Fibroblast of lung (primary cell): ENCODE data around the gene CKS2. TPM values are rescaled to one million over a fixed set of nuclear protein-coding genes. Genes with fewer than 3 reads are reported as not detected.
A peak's percentile ranks its signal among the peaks of the same experiment; 100 is the strongest.
"Not testable (repeated sequence)": the region's sequence is repeated elsewhere in the genome, so short reads cannot be mapped to it uniquely, and the experiment has no call there.

Experiments used
- DNase-seq, 2 donors: peaks; one replicate each; pipeline versions ENCODE4 v3.0.0 to v3.0.0-alpha.2; 2010; ENCODE audit warnings: low read depth in 2 of 2
- H2AFZ ChIP-seq: 2 replicates; pipeline ENCODE4 v1.5.1; 2012; ENCODE audit warnings: low read length, control low read depth, inconsistent platforms
- H3K27ac ChIP-seq: 2 replicates; pipeline ENCODE4 v1.5.1; 2011; ENCODE audit warnings: low read length, control low read depth; ENCODE audit not compliant: insufficient read depth
- H3K27me3 ChIP-seq: 2 replicates; pipeline ENCODE4 v1.5.1; 2011; ENCODE audit warnings: mild to moderate bottlenecking, low read length; ENCODE audit not compliant: control insufficient read depth, insufficient read depth
- H3K36me3 ChIP-seq: 2 replicates; pipeline ENCODE4 v1.5.1; 2011; ENCODE audit warnings: low read length; ENCODE audit not compliant: control insufficient read depth, insufficient read depth
- H3K4me1 ChIP-seq: 2 replicates; pipeline ENCODE4 v1.5.1; 2011; ENCODE audit warnings: low read length; ENCODE audit not compliant: control insufficient read depth, insufficient read depth; ENCODE audit errors: extremely low read depth
- H3K4me2 ChIP-seq: 2 replicates; pipeline ENCODE4 v1.5.1; 2011; ENCODE audit warnings: low read length, control low read depth; ENCODE audit not compliant: insufficient read depth; ENCODE audit errors: extremely low read depth
- H3K4me3 ChIP-seq, 4 experiments: fragments of 200-600 bp in 1 of 4; sonication (generic) in 1 of 4; replicated peaks in 1 of 4; 2 replicates each; pipeline ENCODE4 v1.5.1; 2011 to 2016; ENCODE audit warnings: low read length in 4 of 4, low read depth in 3 of 4, mild to moderate bottlenecking in 3 of 4, control low read depth in 2 of 4, inconsistent platforms in 1 of 4, mixed read lengths in 1 of 4; ENCODE audit not compliant: insufficient read depth in 1 of 4; ENCODE audit errors: control extremely low read depth in 1 of 4
- H3K79me2 ChIP-seq: 2 replicates; pipeline ENCODE4 v1.5.1; 2012; ENCODE audit warnings: mild to moderate bottlenecking, low read length, inconsistent platforms; ENCODE audit not compliant: control insufficient read depth, insufficient read depth
- H3K9ac ChIP-seq: 2 replicates; pipeline ENCODE4 v1.5.1; 2011; ENCODE audit warnings: mild to moderate bottlenecking, low read length, control low read depth; ENCODE audit not compliant: insufficient read depth
- H3K9me3 ChIP-seq: 2 replicates; pipeline ENCODE4 v1.5.1; 2012; ENCODE audit warnings: low read depth, low read length; ENCODE audit not compliant: control insufficient read depth, insufficient read depth
- H4K20me1 ChIP-seq: 2 replicates; pipeline ENCODE4 v1.5.1; 2011; ENCODE audit warnings: low read length; ENCODE audit not compliant: control insufficient read depth, insufficient read depth; ENCODE audit errors: extremely low read depth
- CTCF ChIP-seq, 2 donors: IDR thresholded peaks in 1 of 2; conservative IDR thresholded peaks in 1 of 2; 1 replicate in 1 of 2; 2 replicates in 1 of 2; pipeline ENCODE4 v1.5.1; 2011 to 2012; ENCODE audit warnings: low read length in 2 of 2, control low read depth in 1 of 2, inconsistent platforms in 1 of 2, low read depth in 1 of 2, mild to moderate bottlenecking in 1 of 2
- EZH2 ChIP-seq: IDR thresholded peaks from 2 replicates; pipeline ENCODE4 v1.5.1; 2012; ENCODE audit warnings: low read length, control low read depth, mild to moderate bottlenecking; ENCODE audit errors: missing control alignments
- polyA plus RNA-seq, 2 donors: library from polyadenylated mRNA; depleted of rRNA in 1 of 2; stranded (reverse) in 1 of 2; unstranded in 1 of 2; fragments of >200 nt; gene quantifications; 2 replicates each; pipeline ENCODE4 v1.2.1, GENCODE V29; 2011 to 2012; ENCODE audit warnings: missing spikeins in 1 of 2
- total RNA-seq: library from RNA; depleted of rRNA; stranded (reverse); fragments of >200 nt; gene quantifications from 2 replicates; pipeline ENCODE4 v1.2.1, GENCODE V29; 2014

Gene CKS2
- total and polyA plus RNA-seq, 2 donors (not counting 1 experiment from before 2014, with no cell fraction given) = 69.7 to 101 TPM

- TF ChIP-seq EZH2 (no peak), CTCF (conservative IDR thresholded peaks at IDR 0.05 in 1 of 2, IDR thresholded peaks at IDR 0.05 in 1 of 2; ENCODE audit: low read depth in 1 of 2, low read length in 2 of 2) (no peak)
- H3K4me1 ChIP-seq = no peaks in the 10 kb centered on the region
- DNase-seq = no peak
- H3K27ac ChIP-seq = no peak overlapping the region
- H3K9me3 ChIP-seq = no peaks in the 10 kb centered on the region
- no peak overlapping the region for H3K4me2 ChIP-seq
- no peaks in the 10 kb centered on the region for H4K20me1 ChIP-seq
- no peak overlapping the region for H3K9ac ChIP-seq
- H3K36me3 ChIP-seq = no peaks in the 10 kb centered on the region
- H3K79me2 ChIP-seq = no peaks in the 10 kb centered on the region
- no peak overlapping the region for H2AFZ ChIP-seq
- H3K27me3 ChIP-seq = no peaks in the 10 kb centered on the region
- H3K4me3 ChIP-seq = no peak overlapping the region
Measured at GRCh38 chr9:89295400-89295799, 15.6 kb upstream of the CKS2 start.

GRCh38 chr9:89301996-89302395 lies 9.0 kb upstream of the CKS2 start:
- not testable (repeated sequence) for H3K4me2 ChIP-seq, H3K27me3 ChIP-seq, H3K36me3 ChIP-seq, H2AFZ ChIP-seq, H3K4me1 ChIP-seq, H4K20me1 ChIP-seq, H3K9me3 ChIP-seq, H3K9ac ChIP-seq, H3K4me3 ChIP-seq, H3K79me2 ChIP-seq, H3K27ac ChIP-seq
- DNase-seq = peak in 1 of 2 donors; percentile 69

GRCh38 chr9:89304020-89304833 lies 6.8 kb upstream of the CKS2 start:
- no peaks in the 10 kb centered on the region for H3K4me1 ChIP-seq
- no peaks in the 10 kb centered on the region for H3K27me3 ChIP-seq
- no peak for TF ChIP-seq CTCF (conservative IDR thresholded peaks at IDR 0.05 in 1 of 2, IDR thresholded peaks at IDR 0.05 in 1 of 2; ENCODE audit: low read depth in 1 of 2, low read length in 2 of 2)
- TF ChIP-seq EZH2 = no peak
- H4K20me1 ChIP-seq = no peaks in the 10 kb centered on the region
- H3K9me3 ChIP-seq = no peaks in the 10 kb centered on the region
- no peaks in the 10 kb centered on the region for H3K79me2 ChIP-seq
- no peak for DNase-seq
- H3K27ac ChIP-seq = no peak overlapping the region
- no peak overlapping the region for H3K9ac ChIP-seq
- H3K36me3 ChIP-seq = no peaks in the 10 kb centered on the region
- no peak overlapping the region for H3K4me2 ChIP-seq
- H2AFZ ChIP-seq = no peak overlapping the region
- H3K4me3 ChIP-seq = no peak overlapping the region
